Sigmoid colon (tissue), 4 donors: Measurements from ENCODE around the gene SLC16A1.

Experiments
- POLR2A ChIP-seq, 2 donors: fragments of 450-650 bp; IDR thresholded peaks; one replicate each; pipeline ENCODE4 v1.6.1; 2016; ENCODE audit warnings: antibody characterized with exemption in 2 of 2, mild to moderate bottlenecking in 2 of 2, moderate library complexity in 2 of 2
- POLR2AphosphoS5 ChIP-seq, 4 donors: sonication (generic); formaldehyde crosslinking; IDR thresholded peaks; one replicate each; pipeline ENCODE4 v1.6.1; 2017; ENCODE audit warnings: antibody characterized with exemption in 4 of 4
- TF ChIP-seq, protein P1 (sequence below), 4 experiments: fragments of 450-650 bp in 3 of 4; fragments of 200-600 bp in 1 of 4; IDR thresholded peaks; one replicate each; pipeline ENCODE4 v1.5.1; 2016 to 2019; ENCODE audit warnings: antibody characterized with exemption in 4 of 4, mild to moderate bottlenecking in 3 of 4, moderate library complexity in 2 of 4

DNA sequence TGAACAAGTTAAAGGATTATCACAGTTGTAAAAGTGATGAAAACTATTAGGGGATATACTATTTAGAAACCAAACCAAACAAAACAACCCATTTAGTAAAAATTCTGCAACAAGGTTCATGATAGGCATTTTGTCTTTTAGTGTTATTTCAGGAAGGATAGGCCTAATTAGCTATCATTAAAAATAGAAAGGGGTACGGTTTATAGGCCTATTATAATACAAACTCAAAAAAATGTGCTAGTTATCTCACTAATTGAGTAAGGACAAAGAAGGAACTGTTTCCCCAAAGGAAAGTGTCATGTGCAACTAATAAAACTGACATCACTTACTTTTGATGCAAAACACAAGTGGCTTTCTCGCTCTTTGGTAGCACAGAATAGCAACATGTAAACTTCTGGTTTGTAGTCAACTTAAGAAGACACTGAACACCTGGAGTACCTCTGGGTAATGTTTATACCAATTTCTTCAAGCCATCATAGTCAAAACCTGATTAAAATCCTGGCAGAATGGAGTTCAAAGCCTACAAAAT, 28.5 kb downstream of the SLC16A1 start:
- no peak for TF ChIP-seq POLR2A (IDR thresholded peaks at IDR 0.05)
- TF ChIP-seq, protein P1, sequence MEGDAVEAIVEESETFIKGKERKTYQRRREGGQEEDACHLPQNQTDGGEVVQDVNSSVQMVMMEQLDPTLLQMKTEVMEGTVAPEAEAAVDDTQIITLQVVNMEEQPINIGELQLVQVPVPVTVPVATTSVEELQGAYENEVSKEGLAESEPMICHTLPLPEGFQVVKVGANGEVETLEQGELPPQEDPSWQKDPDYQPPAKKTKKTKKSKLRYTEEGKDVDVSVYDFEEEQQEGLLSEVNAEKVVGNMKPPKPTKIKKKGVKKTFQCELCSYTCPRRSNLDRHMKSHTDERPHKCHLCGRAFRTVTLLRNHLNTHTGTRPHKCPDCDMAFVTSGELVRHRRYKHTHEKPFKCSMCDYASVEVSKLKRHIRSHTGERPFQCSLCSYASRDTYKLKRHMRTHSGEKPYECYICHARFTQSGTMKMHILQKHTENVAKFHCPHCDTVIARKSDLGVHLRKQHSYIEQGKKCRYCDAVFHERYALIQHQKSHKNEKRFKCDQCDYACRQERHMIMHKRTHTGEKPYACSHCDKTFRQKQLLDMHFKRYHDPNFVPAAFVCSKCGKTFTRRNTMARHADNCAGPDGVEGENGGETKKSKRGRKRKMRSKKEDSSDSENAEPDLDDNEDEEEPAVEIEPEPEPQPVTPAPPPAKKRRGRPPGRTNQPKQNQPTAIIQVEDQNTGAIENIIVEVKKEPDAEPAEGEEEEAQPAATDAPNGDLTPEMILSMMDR (IDR thresholded peaks at IDR 0.05) = no peak
- TF ChIP-seq POLR2AphosphoS5 (IDR thresholded peaks at IDR 0.05) = no peak
